H1 (cell line): ENCODE measurements around the gene AP1M2. TPM values are rescaled to one million over a fixed set of nuclear protein-coding genes. Genes with fewer than 3 reads are reported as not detected.

ENCODE experiments used
- ATF2 ChIP-seq: IDR thresholded peaks from 2 replicates; pipeline ENCODE4 v1.6.1; 2012; ENCODE audit warnings: low read length, inconsistent platforms
- CHD7 ChIP-seq: fragments of 300-600 bp; sonication (generic); IDR thresholded peaks from 2 replicates; pipeline ENCODE4 v1.7.1; 2012; ENCODE audit warnings: low read length, moderate library complexity, mild to moderate bottlenecking, inconsistent platforms; ENCODE audit not compliant: insufficient replicate concordance
- EGR1 ChIP-seq: IDR thresholded peaks from 2 replicates; pipeline ENCODE4 v1.6.1; 2011; ENCODE audit warnings: low read depth, low read length, borderline replicate concordance
- POLR2AphosphoS5 ChIP-seq: IDR thresholded peaks from 2 replicates; pipeline ENCODE4 v1.6.1; 2011; ENCODE audit warnings: low read depth, low read length
- SP1 ChIP-seq: IDR thresholded peaks from 2 replicates; pipeline ENCODE4 v1.6.1; 2011; ENCODE audit warnings: low read depth, low read length
- SP2 ChIP-seq: IDR thresholded peaks from 2 replicates; pipeline ENCODE4 v1.6.1; 2012; ENCODE audit warnings: mild to moderate bottlenecking, low read length, inconsistent platforms
- TEAD4 ChIP-seq: IDR thresholded peaks from 2 replicates; pipeline ENCODE4 v1.6.1; 2012; ENCODE audit warnings: low read depth, low read length, inconsistent platforms, mixed read lengths
- USF2 ChIP-seq: IDR thresholded peaks from 2 replicates; pipeline ENCODE4 v1.6.1; 2011; ENCODE audit warnings: low read length, improper control_type of control experiment
- YY1 ChIP-seq: IDR thresholded peaks from 2 replicates; pipeline ENCODE4 v1.6.1; 2011; ENCODE audit warnings: low read depth, mild to moderate bottlenecking, low read length
- polyA plus RNA-seq, 7 experiments: library from polyadenylated mRNA; depleted of rRNA in 3 of 7; stranded (reverse) in 5 of 7; unstranded in 2 of 7; fragments of >200 nt in 5 of 7; fragments of 200-250 nt in 2 of 7; gene quantifications; 1 replicate in 5 of 7; 2 replicates in 1 of 7; 4 replicates in 1 of 7; pipeline versions ENCODE4 v1.2.1 to v1.2.3, GENCODE V29; 2011 to 2013; ENCODE audit warnings: missing spikeins in 2 of 7, mixed read lengths in 2 of 7
- total RNA-seq: library from RNA; stranded (reverse); fragmentation: NEBNext Ultra II Directional; extraction: Animal tissue kit (Norgen Biotek cat#: 25700); gene quantifications from 2 replicates; pipeline ENCODE4 v1.2.1, GENCODE V29; 2021

The AP1M2 gene
- total and polyA plus RNA-seq, 2 of the 8 experiments (the other 6 are each of a cell fraction or from before 2014, with no cell fraction given), result 140 to 161 TPM

GRCh38 chr19:10552510-10553053 is 34.5 kb downstream of the AP1M2 start (continued):
- no peak for TF ChIP-seq CHD7
- no peak for TF ChIP-seq ATF2
- peak; percentile 54; the same call in 1 of the 2 replicates for TF ChIP-seq SP1
- TF ChIP-seq TEAD4, result no peak
- TF ChIP-seq POLR2AphosphoS5, result peak; percentile 82
- no peak for TF ChIP-seq SP2
- TF ChIP-seq EGR1, result no peak
- no peak for TF ChIP-seq YY1
- TF ChIP-seq USF2, result peak; percentile 88
